Progenitor cell of endocrine pancreas (in vitro differentiated cells): ENCODE measurements around the gene SLCO2B1. TPM values are rescaled to one million over a fixed set of nuclear protein-coding genes. Genes with fewer than 3 reads are reported as not detected.

Experiments
- DNase-seq: peaks from one replicate; pipeline ENCODE4 v3.0.0; 2021; ENCODE audit warnings: low spot score; ENCODE audit not compliant: unreplicated experiment
- H3K27ac Mint-ChIP-seq: 2 replicates; pipeline ENCODE4 v1.8.0; 2021; ENCODE audit warnings: mild to moderate bottlenecking, moderate library complexity, mixed read lengths
- H3K27me3 Mint-ChIP-seq: 2 replicates; pipeline ENCODE4 v1.8.0; 2021; ENCODE audit warnings: mixed read lengths
- H3K36me3 Mint-ChIP-seq: 2 replicates; pipeline ENCODE4 v1.8.0; 2022; ENCODE audit warnings: mixed read lengths; ENCODE audit not compliant: insufficient read depth
- H3K4me1 Mint-ChIP-seq: 2 replicates; pipeline ENCODE4 v1.8.0; 2021; ENCODE audit warnings: low read depth, mixed read lengths
- H3K4me3 Mint-ChIP-seq: 2 replicates; pipeline ENCODE4 v1.8.0; 2021; ENCODE audit warnings: low read depth, mild to moderate bottlenecking, moderate library complexity, mixed read lengths
- H3K9me3 Mint-ChIP-seq: 2 replicates; pipeline ENCODE4 v1.8.0; 2021; ENCODE audit warnings: low read depth, mixed read lengths
- CTCF ChIP-seq: fragments of 200-600 bp; sonication (generic); IDR thresholded peaks from one replicate; pipeline ENCODE4 v1.5.0; 2021; ENCODE audit warnings: antibody characterized with exemption, mild to moderate bottlenecking; ENCODE audit not compliant: unreplicated experiment
- total RNA-seq: library from RNA; stranded (reverse); gene quantifications from 2 replicates; pipeline ENCODE4 v1.2.1, GENCODE V29; 2021

Gene SLCO2B1
- total RNA-seq, 1 donor from 2014 or later = 6.6 TPM

GRCh38 chr11:75240311-75241035 lies 89.6 kb downstream of the SLCO2B1 start, which contains the start of gene TPBGL:
Gene TPBGL, plus strand, starts transcription at chr11:75240774. Its CDS starts 276 bp downstream, at chr11:75241050.
- DNase-seq = no peak
- Mint-ChIP-seq H3K36me3 (no peaks in the 10 kb centered on the region), H3K27ac (peak within 1 kb of the TSS; percentile 29), H3K4me3 (peak within 1 kb of the TSS; percentile 63), H3K27me3 (peaks cover 78% of the 10 kb centered on the region), H3K9me3 (no peaks in the 10 kb centered on the region), H3K4me1 (peaks cover 3% of the 10 kb centered on the region)
- TF ChIP-seq CTCF = no peak

DNA sequence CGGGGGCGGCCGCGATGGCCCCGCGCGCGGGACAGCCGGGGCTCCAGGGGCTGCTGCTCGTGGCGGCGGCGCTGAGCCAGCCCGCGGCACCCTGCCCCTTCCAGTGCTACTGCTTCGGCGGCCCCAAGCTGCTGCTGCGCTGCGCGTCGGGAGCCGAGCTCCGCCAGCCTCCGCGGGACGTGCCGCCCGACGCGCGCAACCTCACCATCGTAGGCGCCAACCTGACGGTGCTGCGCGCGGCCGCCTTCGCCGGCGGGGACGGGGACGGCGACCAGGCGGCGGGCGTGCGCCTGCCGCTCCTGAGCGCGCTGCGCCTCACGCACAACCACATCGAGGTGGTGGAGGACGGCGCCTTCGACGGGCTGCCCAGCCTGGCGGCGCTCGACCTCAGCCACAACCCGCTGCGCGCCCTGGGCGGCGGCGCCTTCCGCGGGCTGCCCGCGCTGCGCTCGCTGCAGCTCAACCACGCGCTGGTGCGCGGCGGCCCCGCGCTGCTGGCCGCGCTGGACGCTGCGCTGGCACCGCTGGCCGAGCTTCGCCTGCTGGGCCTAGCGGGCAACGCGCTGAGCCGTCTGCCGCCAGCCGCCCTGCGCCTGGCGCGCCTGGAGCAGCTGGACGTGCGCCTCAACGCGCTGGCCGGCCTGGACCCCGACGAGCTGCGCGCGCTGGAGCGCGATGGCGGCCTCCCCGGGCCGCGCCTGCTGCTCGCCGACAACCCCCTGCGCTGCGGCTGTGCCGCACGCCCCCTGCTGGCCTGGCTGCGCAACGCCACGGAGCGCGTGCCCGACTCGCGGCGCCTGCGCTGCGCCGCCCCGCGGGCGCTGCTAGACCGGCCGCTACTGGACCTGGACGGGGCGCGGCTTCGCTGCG lies 90.4 kb downstream of the SLCO2B1 start:
- peak; percentile 92 for DNase-seq
- Mint-ChIP-seq H3K9me3 (no peaks in the 10 kb centered on the region), H3K27me3 (peaks cover 77% of the 10 kb centered on the region), H3K27ac (no peak overlapping the region), H3K4me1 (peaks cover 3% of the 10 kb centered on the region), H3K36me3 (no peaks in the 10 kb centered on the region), H3K4me3 (peak overlapping the region; percentile 48)
- TF ChIP-seq CTCF = peak; percentile 96

- peaks cover 3% of the 10 kb centered on the region for H3K4me1 Mint-ChIP-seq
- no peak for DNase-seq
- peak overlapping the region; percentile 66 for H3K4me3 Mint-ChIP-seq
- H3K36me3 Mint-ChIP-seq = no peaks in the 10 kb centered on the region
- TF ChIP-seq CTCF = no peak
- no peaks in the 10 kb centered on the region for H3K9me3 Mint-ChIP-seq
- no peak overlapping the region for H3K27ac Mint-ChIP-seq
- H3K27me3 Mint-ChIP-seq = peaks cover 73% of the 10 kb centered on the region
Measured at GRCh38 chr11:75241906-75242644, 91.2 kb downstream of the SLCO2B1 start.

DNA sequence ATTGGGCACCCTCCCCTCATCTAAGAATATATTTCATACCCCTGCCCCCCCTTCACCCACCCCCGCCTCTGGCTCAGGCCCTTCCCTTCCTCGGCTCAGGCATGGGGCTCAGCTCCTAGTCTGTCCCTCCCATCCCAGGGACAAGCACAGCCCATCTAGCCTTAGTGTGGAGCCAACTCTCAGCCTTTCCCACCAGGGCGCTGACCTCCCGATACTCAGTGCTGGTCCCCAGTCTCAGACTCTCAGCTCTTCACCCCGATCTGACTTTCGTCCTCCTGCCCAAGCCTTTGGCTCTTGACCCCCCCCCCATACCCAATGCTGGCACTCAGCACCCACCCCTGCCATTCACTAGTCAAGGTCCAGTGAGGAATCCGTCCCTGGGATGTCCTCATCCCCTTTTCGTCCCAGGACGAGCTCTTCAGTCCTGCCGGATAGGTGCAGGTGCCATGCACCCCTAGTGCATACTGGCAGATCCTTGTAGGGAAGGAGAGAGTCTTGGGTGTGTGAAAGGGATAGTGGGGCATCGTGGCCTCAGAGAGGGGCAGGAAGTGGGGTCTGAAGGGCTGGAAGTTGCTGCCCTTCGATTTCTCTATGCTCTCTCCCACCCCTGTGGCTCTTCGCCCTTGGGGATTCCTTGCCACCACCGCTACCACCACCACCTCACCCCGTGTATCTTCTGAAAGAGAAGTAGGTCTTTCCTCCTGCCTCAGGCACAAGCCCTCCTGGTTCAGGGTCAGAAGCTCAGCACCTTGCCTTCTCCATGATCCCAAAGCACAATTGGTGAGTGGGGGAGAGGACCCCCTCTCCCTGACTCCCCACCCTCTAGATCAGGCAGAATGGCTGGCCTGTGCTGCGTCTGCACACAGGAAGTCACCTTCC lies 92.1 kb downstream of the SLCO2B1 start:
- Mint-ChIP-seq H3K27ac (no peak overlapping the region), H3K4me3 (peak overlapping the region; percentile 50), H3K27me3 (peaks cover 64% of the 10 kb centered on the region), H3K9me3 (no peaks in the 10 kb centered on the region), H3K4me1 (peaks cover 3% of the 10 kb centered on the region), H3K36me3 (no peaks in the 10 kb centered on the region)
- no peak for TF ChIP-seq CTCF
- DNase-seq = no peak
